Hepatocyte (in vitro differentiated cells): ENCODE data around the gene ANOS1.

Experiments
- EZH2 ChIP-seq: fragments of 200-600 bp; sonication (generic); IDR thresholded peaks from 2 replicates; pipeline ENCODE4 v1.6.1; 2016; ENCODE audit warnings: antibody characterized with exemption, mild to moderate bottlenecking, borderline replicate concordance
- EZH2phosphoT487 ChIP-seq: fragments of 200-600 bp; sonication (generic); IDR thresholded peaks from one replicate; pipeline ENCODE4 v1.6.1; 2018; ENCODE audit warnings: antibody characterized with exemption, mild to moderate bottlenecking, low read depth, moderate library complexity; ENCODE audit not compliant: unreplicated experiment, severe bottlenecking
- TF ChIP-seq, protein P1 (sequence below): fragments of 200-600 bp; sonication (generic); IDR thresholded peaks from 2 replicates; pipeline ENCODE4 v1.5.1; 2016; ENCODE audit warnings: antibody characterized with exemption, mild to moderate bottlenecking; ENCODE audit not compliant: poor library complexity

DNA sequence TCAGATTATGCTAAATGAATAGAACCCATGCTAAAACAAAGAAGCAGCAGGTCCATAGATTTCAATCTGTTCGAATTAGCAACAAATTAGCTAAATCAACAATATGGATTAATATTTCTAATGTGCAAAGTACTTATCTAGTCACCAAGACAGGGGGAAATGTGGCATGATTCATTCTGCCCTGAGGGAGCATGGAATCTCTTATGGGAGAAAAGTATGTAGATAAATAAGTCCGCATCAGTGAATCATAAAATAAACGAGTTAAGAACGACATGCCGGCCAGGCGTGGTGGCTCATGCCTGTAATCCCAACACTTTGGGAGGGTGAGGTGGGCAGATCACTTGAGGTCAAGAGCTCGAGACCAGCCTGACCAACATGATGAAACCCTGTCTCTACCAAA lies 102.1 kb downstream of the ANOS1 start:
- TF ChIP-seq EZH2 (no peak), EZH2phosphoT487 (no peak)
- TF ChIP-seq, protein P1, sequence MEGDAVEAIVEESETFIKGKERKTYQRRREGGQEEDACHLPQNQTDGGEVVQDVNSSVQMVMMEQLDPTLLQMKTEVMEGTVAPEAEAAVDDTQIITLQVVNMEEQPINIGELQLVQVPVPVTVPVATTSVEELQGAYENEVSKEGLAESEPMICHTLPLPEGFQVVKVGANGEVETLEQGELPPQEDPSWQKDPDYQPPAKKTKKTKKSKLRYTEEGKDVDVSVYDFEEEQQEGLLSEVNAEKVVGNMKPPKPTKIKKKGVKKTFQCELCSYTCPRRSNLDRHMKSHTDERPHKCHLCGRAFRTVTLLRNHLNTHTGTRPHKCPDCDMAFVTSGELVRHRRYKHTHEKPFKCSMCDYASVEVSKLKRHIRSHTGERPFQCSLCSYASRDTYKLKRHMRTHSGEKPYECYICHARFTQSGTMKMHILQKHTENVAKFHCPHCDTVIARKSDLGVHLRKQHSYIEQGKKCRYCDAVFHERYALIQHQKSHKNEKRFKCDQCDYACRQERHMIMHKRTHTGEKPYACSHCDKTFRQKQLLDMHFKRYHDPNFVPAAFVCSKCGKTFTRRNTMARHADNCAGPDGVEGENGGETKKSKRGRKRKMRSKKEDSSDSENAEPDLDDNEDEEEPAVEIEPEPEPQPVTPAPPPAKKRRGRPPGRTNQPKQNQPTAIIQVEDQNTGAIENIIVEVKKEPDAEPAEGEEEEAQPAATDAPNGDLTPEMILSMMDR = no peak
